NCI-H748 treated with DMSO at 0.1 percent for 48 hours (cell line): ENCODE data around the gene ST8SIA1.
"Not testable (repeated sequence)": the region's sequence is repeated elsewhere in the genome, so short reads cannot be mapped to it uniquely, and the experiment has no call there.

ENCODE experiments used
- DNase-seq: peaks from one replicate; lab custom pipeline; 2025; lab: John Stamatoyannopoulos, UW

Gene ST8SIA1

DNA sequence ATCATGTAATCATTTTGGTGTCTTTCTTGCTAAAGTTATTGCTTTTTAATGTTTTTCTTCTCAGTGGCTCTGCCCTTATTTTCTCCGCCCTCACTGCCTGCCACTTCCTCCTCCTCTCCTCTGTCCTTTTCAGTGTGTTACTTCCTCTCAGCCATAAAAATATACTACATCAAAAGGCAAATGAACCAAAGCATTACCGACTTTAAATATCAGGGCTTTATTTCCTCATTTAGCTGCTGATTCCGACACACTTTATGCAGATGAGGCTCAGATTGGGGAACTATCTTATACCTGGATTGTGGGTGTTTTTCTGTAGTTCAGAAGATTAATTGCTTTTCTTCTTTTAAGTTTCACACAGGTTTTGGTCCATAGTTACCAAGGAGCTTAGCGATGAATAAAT, 170.4 kb downstream of the ST8SIA1 start:
- no peak for DNase-seq

GRCh38 chr12:22163594-22163993, 170.9 kb downstream of the ST8SIA1 start:
- no peak for DNase-seq

GRCh38 chr12:22160396-22161003, 174.0 kb downstream of the ST8SIA1 start:
- DNase-seq, result no peak

DNA sequence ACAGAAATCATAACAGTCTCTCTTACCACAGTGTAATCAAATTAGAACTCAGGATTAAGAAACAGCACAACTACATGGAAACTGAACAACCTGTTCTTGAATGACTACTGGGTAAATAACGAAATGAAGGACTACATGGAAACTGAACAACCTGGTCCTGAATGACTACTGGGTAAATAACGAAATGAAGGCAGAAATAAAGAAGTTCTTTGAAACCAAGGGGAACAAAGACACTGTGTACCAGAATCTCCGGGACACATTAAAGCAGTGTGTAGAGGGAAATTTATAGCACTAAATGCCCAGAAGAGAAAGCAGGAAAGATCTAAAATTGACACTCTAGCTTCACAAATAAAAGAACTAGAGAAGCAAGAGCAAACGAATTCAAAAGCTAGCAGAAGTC, 185.2 kb downstream of the ST8SIA1 start:
- not testable (repeated sequence) for DNase-seq

GRCh38 chr12:22146686-22147085, 187.8 kb downstream of the ST8SIA1 start:
- not testable (repeated sequence) for DNase-seq
